HL-60 (cell line): Measurements from ENCODE around the gene CELA2B.
"Not testable (repeated sequence)": the region's sequence is repeated elsewhere in the genome, so short reads cannot be mapped to it uniquely, and the experiment has no call there.

Experiments used
- CTCF ChIP-seq: IDR thresholded peaks from one replicate; pipeline ENCODE4 v1.5.1; 2011; ENCODE audit warnings: low read length, control low read depth, inconsistent platforms; ENCODE audit not compliant: insufficient read depth
- POLR2AphosphoS5 ChIP-seq: IDR thresholded peaks from 2 replicates; pipeline ENCODE4 v1.6.1; 2012; ENCODE audit warnings: low read depth
- REST ChIP-seq: IDR thresholded peaks from 2 replicates; pipeline ENCODE4 v1.6.1; 2012; ENCODE audit warnings: low read depth; ENCODE audit not compliant: insufficient replicate concordance

DNA sequence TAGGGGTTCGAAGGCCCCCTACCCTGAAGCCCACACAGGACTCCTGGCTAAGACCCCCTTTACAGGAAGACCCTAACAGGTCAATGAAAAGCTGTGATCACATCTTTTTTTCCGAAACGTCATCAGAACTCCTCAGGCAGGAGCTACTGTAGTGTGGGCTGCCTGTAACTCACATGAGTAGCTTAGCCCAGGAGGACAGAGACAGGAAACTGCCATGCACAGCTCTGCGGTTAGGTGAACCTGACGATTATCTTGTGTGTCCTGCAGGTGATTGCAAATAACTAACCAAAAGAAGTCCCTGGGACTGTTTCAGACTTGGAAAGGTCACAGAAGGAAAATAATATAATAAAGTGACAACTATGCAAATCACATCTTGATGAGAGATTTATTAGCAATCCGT, 4.2 kb upstream of the CELA2B start:
- TF ChIP-seq CTCF, REST, POLR2AphosphoS5: not testable (repeated sequence)
